DOHH2 (cell line): Measurements from ENCODE around the gene NXF3.
"Not testable (repeated sequence)": the region's sequence is repeated elsewhere in the genome, so short reads cannot be mapped to it uniquely, and the experiment has no call there.

ENCODE experiments used
- EZH2phosphoT487 ChIP-seq: fragments of 200-600 bp; sonication (generic); IDR thresholded peaks from 2 replicates; pipeline ENCODE4 v1.6.1; 2017; ENCODE audit warnings: borderline replicate concordance, mild to moderate bottlenecking, antibody characterized with exemption, low read length, moderate library complexity, mixed read lengths
- TF ChIP-seq, protein P1 (sequence below): fragments of 200-600 bp; sonication (generic); IDR thresholded peaks from one replicate; pipeline ENCODE4 v1.5.1; 2014; ENCODE audit warnings: antibody characterized with exemption, mild to moderate bottlenecking, low read depth, low read length; ENCODE audit not compliant: poor library complexity, severe bottlenecking

DNA sequence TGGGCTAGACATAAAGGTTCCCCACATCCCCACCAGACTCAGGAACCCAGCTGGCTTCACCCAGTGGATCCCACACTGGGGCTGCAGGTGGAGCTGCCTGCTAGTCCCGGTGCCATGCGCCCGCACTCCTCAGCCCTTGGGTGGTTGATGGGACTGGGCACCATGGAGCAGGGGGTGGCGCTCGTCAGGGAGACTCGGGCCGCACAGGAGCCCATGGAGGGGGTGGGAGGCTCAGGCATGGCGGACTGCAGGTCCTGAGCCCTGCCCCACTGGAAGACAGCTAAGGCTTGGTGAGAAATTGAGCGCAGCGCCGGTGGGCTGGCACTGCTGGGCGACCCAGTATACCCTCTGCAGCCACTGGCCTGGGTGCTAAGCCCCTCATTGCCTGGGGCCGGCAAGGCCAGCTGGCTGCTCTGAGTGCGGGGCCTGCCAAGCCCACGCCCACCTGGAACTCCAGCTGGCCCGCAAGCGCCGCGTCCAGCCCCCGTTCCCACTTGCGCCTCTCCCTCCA is 14.3 kb upstream of the NXF3 start:
- TF ChIP-seq, protein P1, sequence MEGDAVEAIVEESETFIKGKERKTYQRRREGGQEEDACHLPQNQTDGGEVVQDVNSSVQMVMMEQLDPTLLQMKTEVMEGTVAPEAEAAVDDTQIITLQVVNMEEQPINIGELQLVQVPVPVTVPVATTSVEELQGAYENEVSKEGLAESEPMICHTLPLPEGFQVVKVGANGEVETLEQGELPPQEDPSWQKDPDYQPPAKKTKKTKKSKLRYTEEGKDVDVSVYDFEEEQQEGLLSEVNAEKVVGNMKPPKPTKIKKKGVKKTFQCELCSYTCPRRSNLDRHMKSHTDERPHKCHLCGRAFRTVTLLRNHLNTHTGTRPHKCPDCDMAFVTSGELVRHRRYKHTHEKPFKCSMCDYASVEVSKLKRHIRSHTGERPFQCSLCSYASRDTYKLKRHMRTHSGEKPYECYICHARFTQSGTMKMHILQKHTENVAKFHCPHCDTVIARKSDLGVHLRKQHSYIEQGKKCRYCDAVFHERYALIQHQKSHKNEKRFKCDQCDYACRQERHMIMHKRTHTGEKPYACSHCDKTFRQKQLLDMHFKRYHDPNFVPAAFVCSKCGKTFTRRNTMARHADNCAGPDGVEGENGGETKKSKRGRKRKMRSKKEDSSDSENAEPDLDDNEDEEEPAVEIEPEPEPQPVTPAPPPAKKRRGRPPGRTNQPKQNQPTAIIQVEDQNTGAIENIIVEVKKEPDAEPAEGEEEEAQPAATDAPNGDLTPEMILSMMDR = not testable (repeated sequence)
- TF ChIP-seq EZH2phosphoT487 = not testable (repeated sequence)
